Thoracic aorta (tissue), 2 donors: ENCODE measurements around the gene PLD4. TPM values are rescaled to one million over a fixed set of nuclear protein-coding genes. Genes with fewer than 3 reads are reported as not detected.

ENCODE experiments used
- ATAC-seq: fragments of 150-250 bp; one replicate; pipeline ENCODE4 v1.8.0; 2017; ENCODE audit warnings: low read depth; ENCODE audit not compliant: insufficient number of reproducible peaks, low FRiP score
- DNase-seq: peaks from one replicate; pipeline ENCODE4 v3.0.0-alpha.2; 2020; ENCODE audit warnings: low spot score
- H3K27ac ChIP-seq, 2 donors: fragments of 200-600 bp; sonication (generic); 1 replicate in 1 of 2; 2 replicates in 1 of 2; pipeline ENCODE4 v1.5.1; 2016; ENCODE audit warnings: mild to moderate bottlenecking in 2 of 2, moderate library complexity in 2 of 2
- H3K27me3 ChIP-seq: fragments of 200-600 bp; sonication (generic); replicated peaks from 2 replicates; pipeline ENCODE4 v1.6.0; 2016; ENCODE audit warnings: mild to moderate bottlenecking; ENCODE audit not compliant: insufficient read depth
- H3K36me3 ChIP-seq: fragments of 200-600 bp; sonication (generic); one replicate; pipeline ENCODE4 v1.5.1; 2016
- H3K4me1 ChIP-seq, 2 donors: fragments of 200-600 bp; sonication (generic); 1 replicate in 1 of 2; 2 replicates in 1 of 2; pipeline versions ENCODE4 v1.5.1 to v1.6.0; 2016; ENCODE audit warnings: low read depth in 2 of 2, mild to moderate bottlenecking in 1 of 2; ENCODE audit not compliant: control insufficient read depth in 1 of 2
- H3K4me3 ChIP-seq: fragments of 200-600 bp; sonication (generic); 2 replicates; pipeline ENCODE4 v1.5.1; 2016; ENCODE audit warnings: mild to moderate bottlenecking
- H3K9me3 ChIP-seq: fragments of 200-600 bp; sonication (generic); 2 replicates; pipeline ENCODE4 v1.5.1; 2016
- total RNA-seq, 2 donors: library from RNA; depleted of rRNA; stranded (reverse); fragments of >200 nt; gene quantifications; one replicate each; pipeline versions ENCODE4 v1.1.0 to v1.2.3, GENCODE V29; 2016
- TF ChIP-seq, protein P1 (sequence below): fragments of 200-600 bp; sonication (generic); IDR thresholded peaks from one replicate; pipeline ENCODE4 v1.5.1; 2019; ENCODE audit warnings: antibody characterized with exemption

PLD4 gene
- total RNA-seq, 2 donors from 2014 or later: 0.35 TPM; not detected in 1

DNA sequence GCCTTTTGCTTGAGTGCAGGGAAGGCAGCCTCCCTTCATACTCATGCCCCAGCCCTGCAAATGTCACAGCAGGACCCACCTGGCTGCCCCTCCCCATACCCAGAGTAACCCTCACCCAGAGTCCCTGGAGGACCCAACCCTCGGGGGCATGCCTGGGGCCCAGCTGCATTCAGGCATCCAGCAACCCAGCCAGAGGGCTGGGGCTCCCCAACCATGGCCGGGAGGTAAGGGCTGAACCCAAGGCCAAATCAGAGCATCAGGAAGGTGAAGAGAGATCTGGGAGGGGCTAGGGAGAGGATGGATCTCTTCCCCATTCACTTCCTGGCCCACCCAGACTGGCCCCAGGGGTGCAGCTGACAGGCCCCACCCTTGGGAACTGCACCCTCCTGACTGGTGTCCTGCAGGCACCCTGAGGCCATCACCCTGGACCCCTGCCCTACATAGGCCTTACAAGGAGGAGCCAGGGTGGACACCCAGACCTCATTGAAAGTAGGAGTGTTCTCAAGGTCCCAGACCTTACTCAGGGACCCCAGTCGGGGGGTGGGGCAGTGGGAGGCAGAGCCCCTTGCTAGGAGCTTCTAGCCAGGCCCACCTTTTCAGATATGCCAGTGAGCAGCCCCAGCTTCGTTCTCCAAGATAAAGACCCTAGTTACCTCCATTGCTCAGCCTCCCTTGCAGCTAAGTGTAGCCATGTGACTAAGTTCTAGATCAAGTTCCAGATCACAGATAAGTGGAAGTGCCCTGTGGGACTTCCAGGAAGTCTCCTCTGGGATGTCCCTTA lies 849 bp upstream of the PLD4 start:
- no peak for DNase-seq
- Histone ChIP-seq H3K4me3 (no peak overlapping the region), H3K4me1 (no peaks in the 10 kb centered on the region), H3K27ac (no peak overlapping the region), H3K27me3 (no peaks in the 10 kb centered on the region), H3K36me3 (no peaks in the 10 kb centered on the region), H3K9me3 (no peaks in the 10 kb centered on the region)
- no peak for ATAC-seq
- TF ChIP-seq, protein P1, sequence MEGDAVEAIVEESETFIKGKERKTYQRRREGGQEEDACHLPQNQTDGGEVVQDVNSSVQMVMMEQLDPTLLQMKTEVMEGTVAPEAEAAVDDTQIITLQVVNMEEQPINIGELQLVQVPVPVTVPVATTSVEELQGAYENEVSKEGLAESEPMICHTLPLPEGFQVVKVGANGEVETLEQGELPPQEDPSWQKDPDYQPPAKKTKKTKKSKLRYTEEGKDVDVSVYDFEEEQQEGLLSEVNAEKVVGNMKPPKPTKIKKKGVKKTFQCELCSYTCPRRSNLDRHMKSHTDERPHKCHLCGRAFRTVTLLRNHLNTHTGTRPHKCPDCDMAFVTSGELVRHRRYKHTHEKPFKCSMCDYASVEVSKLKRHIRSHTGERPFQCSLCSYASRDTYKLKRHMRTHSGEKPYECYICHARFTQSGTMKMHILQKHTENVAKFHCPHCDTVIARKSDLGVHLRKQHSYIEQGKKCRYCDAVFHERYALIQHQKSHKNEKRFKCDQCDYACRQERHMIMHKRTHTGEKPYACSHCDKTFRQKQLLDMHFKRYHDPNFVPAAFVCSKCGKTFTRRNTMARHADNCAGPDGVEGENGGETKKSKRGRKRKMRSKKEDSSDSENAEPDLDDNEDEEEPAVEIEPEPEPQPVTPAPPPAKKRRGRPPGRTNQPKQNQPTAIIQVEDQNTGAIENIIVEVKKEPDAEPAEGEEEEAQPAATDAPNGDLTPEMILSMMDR: no peak

DNA sequence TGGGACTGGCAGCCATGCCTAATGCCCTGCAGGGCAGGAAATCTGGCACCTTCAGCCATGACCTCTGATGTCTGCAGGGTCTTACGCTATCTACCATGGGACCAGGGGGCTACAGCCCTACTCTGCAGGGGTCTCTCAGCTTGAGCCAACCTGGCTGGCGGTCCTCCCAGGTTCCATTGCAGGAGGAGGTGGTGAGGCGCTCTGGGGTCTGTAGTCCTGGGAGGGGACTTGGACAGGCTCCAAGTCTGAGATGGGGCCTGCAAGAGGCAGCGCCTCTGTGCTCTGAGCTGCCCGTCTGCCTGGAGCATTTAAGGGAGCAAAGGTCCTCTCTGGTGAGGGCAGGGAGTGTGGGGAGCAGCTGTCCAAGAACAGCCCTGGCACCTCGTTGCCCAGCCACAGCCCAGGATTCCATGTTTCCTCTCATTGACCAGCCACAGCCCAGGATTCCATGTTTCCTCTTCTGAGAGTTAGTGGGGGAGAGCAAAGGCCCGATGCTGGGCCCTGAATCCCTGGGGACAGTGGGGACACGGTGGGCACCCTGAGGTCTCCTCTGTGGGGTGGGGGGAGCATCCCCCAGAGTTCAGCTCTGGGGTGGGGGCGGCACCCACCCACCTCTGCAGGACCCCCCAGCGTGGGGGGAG lies 655 bp downstream of the PLD4 start:
- H3K4me1 ChIP-seq: no peaks in the 10 kb centered on the region
- no peak overlapping the region for H3K27ac ChIP-seq
- H3K9me3 ChIP-seq: no peaks in the 10 kb centered on the region
- H3K36me3 ChIP-seq: no peaks in the 10 kb centered on the region
- DNase-seq (no peak), ATAC-seq (no peak)
- H3K4me3 ChIP-seq: no peak overlapping the region
- TF ChIP-seq, protein P1: no peak
- H3K27me3 ChIP-seq: no peaks in the 10 kb centered on the region

DNA sequence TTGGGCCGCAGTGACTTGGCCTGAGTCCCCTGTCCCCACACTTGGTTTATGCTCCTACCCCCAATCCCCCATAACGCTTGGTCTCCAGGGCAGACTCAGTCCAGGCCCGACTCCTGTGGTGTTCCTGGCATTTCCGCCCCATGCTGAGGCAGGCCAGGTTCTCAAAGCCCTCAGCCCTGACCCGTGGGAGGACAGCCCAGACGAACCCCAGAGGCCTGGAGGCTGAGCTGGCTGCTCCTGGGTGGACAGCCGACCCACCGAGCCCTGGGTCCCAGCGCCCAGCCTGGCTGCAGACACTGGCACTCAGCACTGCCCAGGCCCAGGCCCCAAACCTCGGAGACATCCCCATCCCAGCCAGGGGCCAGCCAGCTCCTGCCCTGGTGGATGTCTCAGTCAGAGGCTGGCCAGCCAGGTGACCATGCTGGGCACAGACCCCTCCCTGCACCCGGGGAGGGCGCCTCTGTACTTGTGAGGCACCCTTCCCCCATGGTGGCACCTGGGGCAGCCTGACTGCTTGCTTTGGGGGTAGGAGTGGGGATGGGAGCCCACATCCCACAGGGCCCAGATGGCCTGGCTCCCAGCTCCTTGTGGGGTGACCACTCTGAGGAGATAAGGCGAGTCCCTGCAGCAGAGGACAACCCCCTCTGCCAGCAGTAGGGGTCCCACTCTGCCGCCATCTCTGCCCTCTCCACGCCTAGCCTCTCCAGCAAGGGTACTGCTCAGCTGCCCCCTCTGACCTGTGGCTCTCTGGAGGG lies 1.4 kb downstream of the PLD4 start:
- no peaks in the 10 kb centered on the region for H3K36me3 ChIP-seq
- H3K4me1 ChIP-seq: no peaks in the 10 kb centered on the region
- H3K4me3 ChIP-seq: no peak overlapping the region
- DNase-seq (no peak), ATAC-seq (no peak)
- no peak overlapping the region for H3K27ac ChIP-seq
- no peaks in the 10 kb centered on the region for H3K9me3 ChIP-seq
- no peaks in the 10 kb centered on the region for H3K27me3 ChIP-seq
- TF ChIP-seq, protein P1: no peak

DNA sequence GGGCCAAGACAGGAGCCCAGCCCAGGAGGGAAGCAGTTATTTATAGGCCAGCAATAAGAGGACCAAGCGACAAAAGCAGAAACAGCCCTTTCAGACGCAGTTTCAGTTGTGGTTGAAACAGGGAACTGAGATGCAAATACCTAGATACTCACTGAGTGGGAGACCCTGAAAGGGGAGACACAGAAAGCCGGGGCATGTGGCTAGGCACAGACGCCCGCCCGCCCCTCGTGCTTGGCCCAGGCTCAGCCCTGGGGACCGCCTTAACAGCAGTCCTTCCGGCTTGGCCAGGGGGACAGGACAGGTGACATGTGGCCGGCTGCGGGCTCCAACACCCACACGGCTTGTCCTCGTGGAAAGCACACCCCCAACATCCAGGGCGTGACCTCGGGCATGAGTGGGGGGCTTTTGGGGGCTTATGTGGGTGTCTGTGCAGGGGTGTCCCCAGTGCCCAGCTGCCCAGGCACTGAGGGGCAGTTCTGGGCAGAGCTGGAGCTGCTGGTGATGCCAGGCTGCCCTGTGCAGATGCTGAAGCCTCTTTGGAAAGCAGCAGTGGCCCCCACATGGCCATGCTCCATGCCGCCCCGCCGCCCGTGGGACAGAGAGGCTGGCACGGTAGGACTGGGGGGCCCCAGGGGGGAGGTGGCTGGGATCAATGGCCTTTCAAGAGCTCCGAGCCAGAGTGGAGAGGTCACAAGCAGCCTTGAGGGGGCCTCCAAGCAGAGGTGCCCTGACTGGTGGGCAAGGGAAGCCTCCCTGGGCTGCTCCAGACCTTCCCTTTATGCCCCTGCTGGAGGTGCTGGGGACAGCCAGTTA lies 2.1 kb downstream of the PLD4 start:
- H3K36me3 ChIP-seq: no peaks in the 10 kb centered on the region
- no peaks in the 10 kb centered on the region for H3K4me1 ChIP-seq
- DNase-seq (no peak), ATAC-seq (no peak)
- H3K9me3 ChIP-seq: no peaks in the 10 kb centered on the region
- TF ChIP-seq, protein P1: no peak
- no peak overlapping the region for H3K27ac ChIP-seq
- H3K27me3 ChIP-seq: no peaks in the 10 kb centered on the region
- no peak overlapping the region for H3K4me3 ChIP-seq
